KMS-11 (cell line): ENCODE measurements around the gene LPCAT3.
"Not testable (repeated sequence)": the region's sequence is repeated elsewhere in the genome, so short reads cannot be mapped to it uniquely, and the experiment has no call there.

Experiments
- H2AFZ ChIP-seq: fragments of 200-600 bp; sonication (generic); 2 replicates; pipeline ENCODE4 v1.6.1; 2016; ENCODE audit warnings: antibody characterized with exemption, mixed run types, low read depth
- H3K27ac ChIP-seq: fragments of 200-600 bp; sonication (generic); 2 replicates; pipeline ENCODE4 v1.6.1; 2016; ENCODE audit warnings: mild to moderate bottlenecking, mixed run types
- H3K27me3 ChIP-seq: fragments of 200-600 bp; sonication (generic); 2 replicates; pipeline ENCODE4 v1.6.1; 2017; ENCODE audit warnings: mild to moderate bottlenecking, low read depth, mixed run types, moderate library complexity; ENCODE audit not compliant: insufficient read depth
- H3K36me3 ChIP-seq: fragments of 200-600 bp; sonication (generic); 2 replicates; pipeline ENCODE4 v1.6.1; 2017; ENCODE audit warnings: mild to moderate bottlenecking, mixed run types; ENCODE audit not compliant: insufficient read depth
- H3K4me1 ChIP-seq: fragments of 200-600 bp; sonication (generic); 2 replicates; pipeline ENCODE4 v1.6.1; 2016; ENCODE audit warnings: mild to moderate bottlenecking, low read depth, mixed run types; ENCODE audit not compliant: poor library complexity, severe bottlenecking
- H3K4me2 ChIP-seq: fragments of 200-600 bp; sonication (generic); 2 replicates; pipeline ENCODE4 v1.7.0; 2016; ENCODE audit warnings: mild to moderate bottlenecking, mixed run types
- H3K4me3 ChIP-seq: fragments of 200-600 bp; sonication (generic); IDR thresholded peaks from 2 replicates; pipeline ENCODE4 v1.6.1; 2017; ENCODE audit warnings: low read depth, low read length, mixed read lengths; ENCODE audit not compliant: insufficient read depth
- H3K79me2 ChIP-seq: fragments of 200-600 bp; sonication (generic); 2 replicates; pipeline ENCODE4 v1.6.1; 2016; ENCODE audit warnings: low read depth, mixed run types; ENCODE audit not compliant: insufficient read depth
- H3K9ac ChIP-seq: fragments of 200-600 bp; sonication (generic); 2 replicates; pipeline ENCODE4 v1.6.1; 2016; ENCODE audit warnings: mild to moderate bottlenecking, mixed run types
- H4K20me1 ChIP-seq: fragments of 200-600 bp; sonication (generic); 2 replicates; pipeline ENCODE4 v1.6.1; 2016; ENCODE audit warnings: mild to moderate bottlenecking, mixed run types; ENCODE audit not compliant: insufficient read depth
- TF ChIP-seq, protein P1 (sequence below): fragments of 200-600 bp; sonication (generic); conservative IDR thresholded peaks from 2 replicates; pipeline ENCODE4 v1.6.1; 2017; ENCODE audit warnings: low read depth, mild to moderate bottlenecking, antibody characterized with exemption, low read length, moderate library complexity, mixed read lengths

The LPCAT3 gene

DNA sequence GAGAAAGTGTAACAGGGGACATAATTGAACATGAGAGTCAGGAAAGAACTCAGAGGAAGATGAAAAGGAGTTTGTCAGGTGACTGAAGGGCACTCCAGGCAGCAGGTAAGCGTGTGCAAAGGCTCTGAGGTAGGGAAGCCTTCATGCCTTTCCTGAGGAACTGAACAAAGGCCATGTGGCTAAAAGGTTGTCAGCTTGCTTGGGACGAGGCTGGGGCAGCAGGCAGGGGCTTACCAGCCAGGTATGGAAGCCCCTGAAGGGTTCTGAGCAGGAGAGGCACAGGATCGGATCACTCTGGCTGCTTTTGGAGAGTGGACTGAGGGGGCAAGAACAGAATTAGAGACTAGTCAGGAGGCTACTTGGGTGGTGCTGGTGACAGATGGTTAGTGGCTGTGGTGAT lies 5.2 kb downstream of the LPCAT3 start:
- H3K27me3 ChIP-seq: no peaks in the 10 kb centered on the region
- H3K4me2 ChIP-seq: no peak overlapping the region
- no peak overlapping the region for H3K4me3 ChIP-seq
- H3K9ac ChIP-seq: no peak overlapping the region
- H3K79me2 ChIP-seq: no peaks in the 10 kb centered on the region; the same call in 1 of the 2 replicates
- H3K27ac ChIP-seq: no peak overlapping the region
- no peaks in the 10 kb centered on the region for H3K36me3 ChIP-seq
- no peaks in the 10 kb centered on the region for H4K20me1 ChIP-seq
- TF ChIP-seq, protein P1, sequence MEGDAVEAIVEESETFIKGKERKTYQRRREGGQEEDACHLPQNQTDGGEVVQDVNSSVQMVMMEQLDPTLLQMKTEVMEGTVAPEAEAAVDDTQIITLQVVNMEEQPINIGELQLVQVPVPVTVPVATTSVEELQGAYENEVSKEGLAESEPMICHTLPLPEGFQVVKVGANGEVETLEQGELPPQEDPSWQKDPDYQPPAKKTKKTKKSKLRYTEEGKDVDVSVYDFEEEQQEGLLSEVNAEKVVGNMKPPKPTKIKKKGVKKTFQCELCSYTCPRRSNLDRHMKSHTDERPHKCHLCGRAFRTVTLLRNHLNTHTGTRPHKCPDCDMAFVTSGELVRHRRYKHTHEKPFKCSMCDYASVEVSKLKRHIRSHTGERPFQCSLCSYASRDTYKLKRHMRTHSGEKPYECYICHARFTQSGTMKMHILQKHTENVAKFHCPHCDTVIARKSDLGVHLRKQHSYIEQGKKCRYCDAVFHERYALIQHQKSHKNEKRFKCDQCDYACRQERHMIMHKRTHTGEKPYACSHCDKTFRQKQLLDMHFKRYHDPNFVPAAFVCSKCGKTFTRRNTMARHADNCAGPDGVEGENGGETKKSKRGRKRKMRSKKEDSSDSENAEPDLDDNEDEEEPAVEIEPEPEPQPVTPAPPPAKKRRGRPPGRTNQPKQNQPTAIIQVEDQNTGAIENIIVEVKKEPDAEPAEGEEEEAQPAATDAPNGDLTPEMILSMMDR: no peak
- H2AFZ ChIP-seq: no peak overlapping the region
- H3K4me1 ChIP-seq: peaks cover 14% of the 10 kb centered on the region

DNA sequence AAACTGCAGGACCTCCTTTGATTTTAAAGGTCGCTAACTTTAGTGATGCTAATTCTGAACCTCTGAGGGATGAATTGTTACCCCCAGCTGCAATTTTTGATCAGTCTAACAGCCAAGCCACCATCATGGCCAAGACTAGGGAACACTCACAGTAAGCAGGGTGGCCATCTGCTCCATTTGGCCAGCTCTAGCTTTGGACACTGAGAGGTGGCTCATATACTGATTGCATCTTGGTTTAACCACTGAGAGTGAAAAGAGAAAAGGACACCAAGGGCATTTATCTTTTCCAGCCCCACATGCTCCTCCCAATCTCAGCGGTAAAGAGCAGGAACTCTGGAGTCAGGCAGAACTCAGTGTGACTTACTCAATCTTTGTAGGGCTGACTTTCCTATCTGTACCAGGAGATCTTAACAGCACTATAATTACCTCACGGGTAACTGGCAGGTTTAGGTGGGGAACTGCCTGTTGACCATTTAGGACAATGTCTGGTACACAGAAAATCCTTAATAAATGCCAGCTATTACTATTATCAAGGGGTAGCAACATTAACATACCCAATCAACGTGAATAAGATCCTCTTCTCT lies 6.2 kb downstream of the LPCAT3 start:
- Histone ChIP-seq H4K20me1 (no peaks in the 10 kb centered on the region), H3K79me2 (no peaks in the 10 kb centered on the region; the same call in 1 of the 2 replicates), H3K4me1 (peaks cover 8% of the 10 kb centered on the region), H3K4me3 (no peak overlapping the region), H3K4me2 (no peak overlapping the region), H3K27me3 (no peaks in the 10 kb centered on the region), H2AFZ (no peak overlapping the region), H3K27ac (no peak overlapping the region), H3K9ac (no peak overlapping the region), H3K36me3 (no peaks in the 10 kb centered on the region)
- TF ChIP-seq, protein P1: no peak

DNA sequence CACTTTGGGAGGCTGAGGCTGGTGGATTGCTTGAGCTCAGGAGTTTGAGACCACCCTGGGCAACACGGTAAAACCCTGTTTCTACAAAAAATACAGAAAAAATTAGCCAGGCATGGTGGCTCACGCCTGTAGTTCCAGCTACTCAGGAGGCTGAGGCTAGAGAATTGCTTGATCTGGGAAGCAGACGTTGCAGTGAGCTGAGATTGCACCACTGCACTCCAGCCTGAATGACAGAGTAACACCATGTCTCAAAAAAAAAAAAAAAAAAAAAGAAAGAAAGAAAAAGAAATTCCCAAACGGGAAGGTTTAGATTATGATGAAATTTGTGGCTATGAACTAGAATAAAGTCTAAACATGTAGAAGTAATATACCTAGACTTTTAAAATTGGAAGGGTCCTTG lies 6.9 kb downstream of the LPCAT3 start:
- not testable (repeated sequence) for H3K79me2 ChIP-seq, H2AFZ ChIP-seq, H3K4me3 ChIP-seq, H3K4me1 ChIP-seq, H4K20me1 ChIP-seq, H3K9ac ChIP-seq, H3K27me3 ChIP-seq, H3K27ac ChIP-seq, H3K4me2 ChIP-seq, H3K36me3 ChIP-seq

DNA sequence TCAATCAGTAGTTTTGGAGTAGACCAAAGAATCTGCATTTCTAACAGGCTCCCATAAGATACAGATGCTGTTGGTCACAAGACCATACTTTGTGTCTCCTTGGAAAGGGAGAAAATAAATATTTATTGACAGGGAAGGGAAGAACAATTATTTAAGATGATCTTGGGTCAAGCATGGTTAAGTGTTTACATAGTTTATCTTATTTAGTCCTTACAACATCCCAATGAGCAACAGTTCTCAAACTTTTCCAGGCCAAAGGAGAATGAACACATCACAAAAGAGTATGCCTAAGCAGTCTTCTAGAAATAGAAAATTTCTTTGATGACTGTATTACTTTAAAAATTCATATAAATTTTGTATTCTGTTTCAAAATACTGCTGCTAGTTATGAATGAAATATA lies 8.8 kb downstream of the LPCAT3 start:
- H2AFZ ChIP-seq: no peak overlapping the region
- no peak overlapping the region for H3K27ac ChIP-seq
- no peaks in the 10 kb centered on the region; the same call in 1 of the 2 replicates for H3K79me2 ChIP-seq

DNA sequence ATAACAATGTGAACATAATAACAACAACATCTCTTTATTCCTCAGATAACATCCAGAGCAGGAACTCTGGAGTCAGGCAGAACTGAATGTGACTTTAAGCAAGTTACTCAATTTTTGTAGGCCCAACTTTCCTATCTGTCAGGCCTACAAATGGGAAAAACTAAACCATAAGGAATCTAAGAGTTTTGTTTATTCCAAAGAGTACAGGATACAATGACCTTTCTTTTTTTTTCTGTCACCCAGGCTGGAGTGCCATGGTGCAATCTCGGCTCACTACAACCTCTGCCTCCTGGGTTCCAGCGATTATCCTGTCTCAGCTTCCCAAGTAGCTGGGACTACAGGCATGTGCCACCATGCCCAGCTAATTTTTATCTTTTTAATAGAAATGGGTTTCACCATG lies 9.4 kb downstream of the LPCAT3 start:
- H3K4me2 ChIP-seq: no peak overlapping the region
- no peaks in the 10 kb centered on the region for H3K4me1 ChIP-seq
- no peak overlapping the region for H3K27ac ChIP-seq
- no peaks in the 10 kb centered on the region; the same call in 1 of the 2 replicates for H3K79me2 ChIP-seq
- no peak overlapping the region for H2AFZ ChIP-seq
- TF ChIP-seq, protein P1: no peak
- no peaks in the 10 kb centered on the region for H3K27me3 ChIP-seq
- no peak overlapping the region for H3K4me3 ChIP-seq
- H4K20me1 ChIP-seq: no peaks in the 10 kb centered on the region
- no peak overlapping the region for H3K9ac ChIP-seq
- H3K36me3 ChIP-seq: no peaks in the 10 kb centered on the region

More for the DNA sequence above, 8.8 kb downstream of the LPCAT3 start:
- H4K20me1 ChIP-seq: no peaks in the 10 kb centered on the region
- H3K4me2 ChIP-seq: no peak overlapping the region
- no peak overlapping the region for H3K9ac ChIP-seq
- H3K27me3 ChIP-seq: no peaks in the 10 kb centered on the region
- no peak overlapping the region for H3K4me3 ChIP-seq
- TF ChIP-seq, protein P1: no peak
- no peaks in the 10 kb centered on the region for H3K4me1 ChIP-seq
- no peaks in the 10 kb centered on the region for H3K36me3 ChIP-seq
